ENCODE data around the gene NUCKS1. TPM values are rescaled to one million over a fixed set of nuclear protein-coding genes. Genes with fewer than 3 reads are reported as not detected.
"Not testable (repeated sequence)": the region's sequence is repeated elsewhere in the genome, so short reads cannot be mapped to it uniquely, and the experiment has no call there.

NUCKS1 gene
- polyA plus RNA-seq, 1 donor from 2014 or later, result 14.6 TPM

- no peaks in the 10 kb centered on the region for H3K27me3 Mint-ChIP-seq
- H3K27ac Mint-ChIP-seq, result no peak overlapping the region
- H3K9me3 Mint-ChIP-seq, result no peaks in the 10 kb centered on the region
Observed at GRCh38 chr1:205729945-205730610, 19.9 kb downstream of the NUCKS1 start.

GRCh38 chr1:205726619-205727125 lies 23.3 kb downstream of the NUCKS1 start:
- no peak overlapping the region for H3K4me3 Mint-ChIP-seq
- H3K27ac Mint-ChIP-seq, result no peak overlapping the region
- peaks cover 4% of the 10 kb centered on the region for H3K36me3 Mint-ChIP-seq
- H3K4me1 Mint-ChIP-seq, result peaks cover 2 to 18% (median 6%) of the 10 kb centered on the region in 3 donors
- no peaks in the 10 kb centered on the region for H3K9me3 Mint-ChIP-seq
- H3K27me3 Mint-ChIP-seq, result no peaks in the 10 kb centered on the region

More at GRCh38 chr1:205729945-205730610, 19.9 kb downstream of the NUCKS1 start:
- Mint-ChIP-seq H3K4me3 (no peak overlapping the region), H3K36me3 (peaks cover 3% of the 10 kb centered on the region), H3K4me1 (peaks cover 2 to 21% (median 11%) of the 10 kb centered on the region in 3 donors)

GRCh38 chr1:205725514-205725913 lies 24.5 kb downstream of the NUCKS1 start:
- H3K4me3 Mint-ChIP-seq, result no peak overlapping the region
- H3K4me1 Mint-ChIP-seq, result peaks cover 0 to 10% (median 0%) of the 10 kb centered on the region in 3 donors
- H3K9me3 Mint-ChIP-seq, result no peaks in the 10 kb centered on the region
- H3K27ac Mint-ChIP-seq, result peak overlapping the region in 1 of 3 donors; percentile 47
- no peaks in the 10 kb centered on the region for H3K27me3 Mint-ChIP-seq
- H3K36me3 Mint-ChIP-seq, result peaks cover 4% of the 10 kb centered on the region

GRCh38 chr1:205720740-205721139 lies 29.2 kb downstream of the NUCKS1 start:
- H3K4me3 Mint-ChIP-seq, H3K36me3 Mint-ChIP-seq, H3K27ac Mint-ChIP-seq, H3K27me3 Mint-ChIP-seq, H3K4me1 Mint-ChIP-seq, H3K9me3 Mint-ChIP-seq: not testable (repeated sequence)

GRCh38 chr1:205719762-205720161 lies 30.2 kb downstream of the NUCKS1 start:
- Mint-ChIP-seq H3K27ac (peak overlapping the region in 1 of 3 donors; percentile 31), H3K27me3 (no peaks in the 10 kb centered on the region), H3K9me3 (no peaks in the 10 kb centered on the region), H3K36me3 (peaks cover 5% of the 10 kb centered on the region), H3K4me1 (peaks cover 0 to 4% (median 3%) of the 10 kb centered on the region in 3 donors), H3K4me3 (no peak overlapping the region)

- H3K4me1 Mint-ChIP-seq, result peaks cover 0 to 4% (median 3%) of the 10 kb centered on the region in 3 donors
- no peak overlapping the region for H3K4me3 Mint-ChIP-seq
- H3K27ac Mint-ChIP-seq, result no peak overlapping the region
- no peaks in the 10 kb centered on the region for H3K27me3 Mint-ChIP-seq
- H3K36me3 Mint-ChIP-seq, result peaks cover 5% of the 10 kb centered on the region
- no peaks in the 10 kb centered on the region for H3K9me3 Mint-ChIP-seq
Observed at GRCh38 chr1:205719015-205719414, 31.0 kb downstream of the NUCKS1 start.

- Mint-ChIP-seq H3K9me3 (no peaks in the 10 kb centered on the region), H3K4me3 (no peak overlapping the region), H3K27ac (no peak overlapping the region), H3K36me3 (peaks cover 4% of the 10 kb centered on the region), H3K4me1 (peaks cover 0 to 4% (median 3%) of the 10 kb centered on the region in 3 donors), H3K27me3 (no peaks in the 10 kb centered on the region)
Observed at GRCh38 chr1:205716371-205717132, 33.4 kb downstream of the NUCKS1 start.

GRCh38 chr1:205715628-205716027 lies 34.4 kb downstream of the NUCKS1 start:
- H3K36me3 Mint-ChIP-seq, result peaks cover 2% of the 10 kb centered on the region
- no peak overlapping the region for H3K4me3 Mint-ChIP-seq
- H3K27ac Mint-ChIP-seq, result peak overlapping the region in 1 of 3 donors; percentile 11
- H3K27me3 Mint-ChIP-seq, result no peaks in the 10 kb centered on the region
- no peaks in the 10 kb centered on the region for H3K9me3 Mint-ChIP-seq
- peaks cover 3 to 13% (median 9%) of the 10 kb centered on the region in 3 donors for H3K4me1 Mint-ChIP-seq

GRCh38 chr1:205714906-205715246 lies 35.1 kb downstream of the NUCKS1 start:
- no peaks in the 10 kb centered on the region for H3K27me3 Mint-ChIP-seq
- no peak overlapping the region for H3K4me3 Mint-ChIP-seq
- peaks cover 0 to 14% (median 9%) of the 10 kb centered on the region in 3 donors for H3K4me1 Mint-ChIP-seq
- H3K27ac Mint-ChIP-seq, result peak overlapping the region in 1 of 3 donors; percentile 46
- H3K36me3 Mint-ChIP-seq, result peaks cover 2% of the 10 kb centered on the region
- no peaks in the 10 kb centered on the region for H3K9me3 Mint-ChIP-seq

GRCh38 chr1:205714190-205714905 lies 35.6 kb downstream of the NUCKS1 start:
- Mint-ChIP-seq H3K4me3 (no peak overlapping the region), H3K36me3 (peaks cover 2% of the 10 kb centered on the region), H3K9me3 (no peaks in the 10 kb centered on the region), H3K27ac (no peak overlapping the region), H3K4me1 (peaks cover 0 to 14% (median 9%) of the 10 kb centered on the region in 3 donors), H3K27me3 (no peaks in the 10 kb centered on the region)

GRCh38 chr1:205711105-205712048 lies 38.6 kb downstream of the NUCKS1 start:
- Mint-ChIP-seq H3K27me3 (no peaks in the 10 kb centered on the region), H3K4me3 (no peak overlapping the region), H3K4me1 (peaks cover 0 to 20% (median 12%) of the 10 kb centered on the region in 3 donors), H3K36me3 (no peaks in the 10 kb centered on the region), H3K27ac (no peak overlapping the region), H3K9me3 (no peaks in the 10 kb centered on the region)

GRCh38 chr1:205710201-205711062 lies 39.5 kb downstream of the NUCKS1 start:
- Mint-ChIP-seq H3K36me3 (no peaks in the 10 kb centered on the region), H3K4me1 (peaks cover 0 to 20% (median 15%) of the 10 kb centered on the region in 3 donors), H3K27ac (peak overlapping the region in 1 of 3 donors; percentile 69), H3K27me3 (no peaks in the 10 kb centered on the region), H3K9me3 (no peaks in the 10 kb centered on the region), H3K4me3 (no peak overlapping the region)

GRCh38 chr1:205709640-205710039 lies 40.3 kb downstream of the NUCKS1 start:
- peak overlapping the region in 1 of 3 donors; percentile 69 for H3K27ac Mint-ChIP-seq
- peaks cover 6 to 26% (median 23%) of the 10 kb centered on the region in 3 donors for H3K4me1 Mint-ChIP-seq
- H3K4me3 Mint-ChIP-seq, result no peak overlapping the region
- no peaks in the 10 kb centered on the region for H3K9me3 Mint-ChIP-seq
- H3K27me3 Mint-ChIP-seq, result no peaks in the 10 kb centered on the region
- peaks cover 2% of the 10 kb centered on the region for H3K36me3 Mint-ChIP-seq

Data from IgD-negative memory B cell (primary cell).